Activated CD4-positive, alpha-beta T cell treated with anti-CD3 and anti-CD28 coated beads, Interleukin-2, Interleukin-6, amounts not matched to agents 100 ng/mL and 50 ng/mL, durations not matched to agents 16 hours and 8 hours (primary cell): ENCODE measurements around the gene TNFRSF4.
A peak's percentile ranks its signal among the peaks of the same experiment; 100 is the strongest.
"Not testable (repeated sequence)": the region's sequence is repeated elsewhere in the genome, so short reads cannot be mapped to it uniquely, and the experiment has no call there.

Source experiments
- DNase-seq: peaks from one replicate; pipeline ENCODE4 v3.0.0-alpha.2; 2020

The TNFRSF4 gene

GRCh38 chr1:1179983-1180861 is 33.7 kb downstream of the TNFRSF4 start:
- no peak for DNase-seq

- no peak for DNase-seq
These were observed 34.5 kb downstream of the TNFRSF4 start for GRCh38 chr1:1179346-1179982.

- DNase-seq = no peak
These were observed 35.1 kb downstream of the TNFRSF4 start for GRCh38 chr1:1178794-1179331.

GRCh38 chr1:1177452-1178206 is 36.3 kb downstream of the TNFRSF4 start:
- DNase-seq = no peak

GRCh38 chr1:1176931-1177330 is 37.0 kb downstream of the TNFRSF4 start:
- no peak for DNase-seq

GRCh38 chr1:1176063-1176761 is 37.7 kb downstream of the TNFRSF4 start:
- DNase-seq = not testable (repeated sequence)

- DNase-seq = no peak
These were observed 38.5 kb downstream of the TNFRSF4 start for GRCh38 chr1:1175221-1176062.

- peak; percentile 26 for DNase-seq
These were observed 40.0 kb downstream of the TNFRSF4 start, which contains the start of gene TTLL10 for GRCh38 chr1:1173793-1174415. Gene TTLL10 (plus strand): TSS chr1:1173880. CDS start chr1:1179216, 5,336 bp downstream.

GRCh38 chr1:1173061-1173792 is 40.7 kb downstream of the TNFRSF4 start:
- no peak for DNase-seq

GRCh38 chr1:1171546-1172340 is 42.2 kb downstream of the TNFRSF4 start:
- DNase-seq = no peak

GRCh38 chr1:1171161-1171545 is 42.8 kb downstream of the TNFRSF4 start:
- DNase-seq = no peak

GRCh38 chr1:1170215-1171091 is 43.5 kb downstream of the TNFRSF4 start:
- DNase-seq = no peak

- DNase-seq = no peak
These were observed 44.3 kb downstream of the TNFRSF4 start for GRCh38 chr1:1169429-1170214.

- no peak for DNase-seq
These were observed 45.2 kb downstream of the TNFRSF4 start for GRCh38 chr1:1168451-1169411.

- no peak for DNase-seq
These were observed 46.0 kb downstream of the TNFRSF4 start for GRCh38 chr1:1167841-1168450.

GRCh38 chr1:1167398-1167821 is 46.5 kb downstream of the TNFRSF4 start:
- no peak for DNase-seq
